Ectodermal cell (in vitro differentiated cells): ENCODE results near the gene F8A3. TPM values are rescaled to one million over a fixed set of nuclear protein-coding genes. Genes with fewer than 3 reads are reported as not detected.
"Not testable (repeated sequence)": the region's sequence is repeated elsewhere in the genome, so short reads cannot be mapped to it uniquely, and the experiment has no call there.

Experiments used
- H3K27ac ChIP-seq: 2 replicates; pipeline ENCODE4 v1.7.0; 2013; ENCODE audit warnings: mild to moderate bottlenecking, low read depth, low read length; ENCODE audit not compliant: insufficient read depth, poor library complexity, severe bottlenecking
- H3K27me3 ChIP-seq: 2 replicates; pipeline ENCODE4 v1.7.0; 2013; ENCODE audit warnings: mild to moderate bottlenecking, low read length; ENCODE audit not compliant: insufficient read depth, control insufficient read depth, poor library complexity, severe bottlenecking
- H3K36me3 ChIP-seq: one replicate; pipeline ENCODE4 v1.7.0; 2013; ENCODE audit warnings: low read length; ENCODE audit not compliant: control insufficient read depth, insufficient read depth
- H3K4me1 ChIP-seq: one replicate; pipeline ENCODE4 v1.7.0; 2013; ENCODE audit warnings: low read length; ENCODE audit not compliant: control insufficient read depth, insufficient read depth
- H3K4me3 ChIP-seq: 2 replicates; pipeline ENCODE4 v1.7.0; 2013; ENCODE audit warnings: low read depth, low read length, control low read depth; ENCODE audit not compliant: insufficient read depth
- H3K9me3 ChIP-seq: 2 replicates; pipeline ENCODE4 v1.7.0; 2013; ENCODE audit warnings: mild to moderate bottlenecking, low read length, moderate library complexity; ENCODE audit not compliant: control insufficient read depth
- WGBS, 2 experiments: methylation state at CpG; one replicate each; pipeline ENCODE4 v1.1.7; 2013; ENCODE audit warnings: missing lambda C conversion rate in 2 of 2; 5-methylcytosine and 5-hydroxymethylcytosine counted together
- polyA plus RNA-seq, 4 experiments: library from polyadenylated mRNA; stranded (reverse); fragments of 50-300 nt; gene quantifications; one replicate each; pipeline ENCODE4 v1.2.3, GENCODE V29; 2013

F8A3 gene
- polyA plus RNA-seq (2013, experiment 1 of 4), result not detected
- polyA plus RNA-seq (2013, experiment 2 of 4), result not detected
- polyA plus RNA-seq (2013, experiment 3 of 4), result 0.16 TPM
- polyA plus RNA-seq (2013, experiment 4 of 4), result 1.4 TPM

DNA sequence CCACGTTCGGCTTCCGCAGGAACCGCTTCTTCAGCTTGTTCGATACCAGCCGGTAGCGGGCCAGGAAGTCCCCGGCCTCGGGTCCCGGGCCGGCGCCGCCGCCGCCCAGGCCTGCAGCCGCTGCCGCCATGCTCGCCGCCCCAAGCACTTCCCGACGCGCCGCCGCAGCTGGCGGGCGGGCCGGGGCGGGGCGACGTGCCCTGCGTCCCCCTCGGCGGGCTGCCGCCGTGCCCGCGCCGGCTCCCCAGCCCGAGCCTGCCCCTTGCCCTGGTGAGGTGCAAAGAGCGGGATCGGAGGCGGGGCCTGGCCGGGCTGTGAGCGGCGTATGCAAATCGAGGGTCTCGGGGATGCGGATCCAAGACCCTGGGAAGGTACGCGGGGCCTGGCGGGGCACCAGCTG lies at the start of gene F8A3:
Gene F8A3 (minus strand): TSS at position 150 of the 400 bp plus-strand sequence. CDS start 20 bp downstream, at position 130.
- H3K9me3 ChIP-seq, H3K4me1 ChIP-seq, H3K27me3 ChIP-seq, H3K4me3 ChIP-seq, H3K27ac ChIP-seq, H3K36me3 ChIP-seq: not testable (repeated sequence)
- WGBS, 2 experiments, result no CpG with 5 or more reads among the region's 51 CpGs

- H3K9me3 ChIP-seq, result no peaks in the 10 kb centered on the region
Measured at GRCh38 chrX:155505296-155505695, 46.9 kb upstream of the F8A3 start.

DNA sequence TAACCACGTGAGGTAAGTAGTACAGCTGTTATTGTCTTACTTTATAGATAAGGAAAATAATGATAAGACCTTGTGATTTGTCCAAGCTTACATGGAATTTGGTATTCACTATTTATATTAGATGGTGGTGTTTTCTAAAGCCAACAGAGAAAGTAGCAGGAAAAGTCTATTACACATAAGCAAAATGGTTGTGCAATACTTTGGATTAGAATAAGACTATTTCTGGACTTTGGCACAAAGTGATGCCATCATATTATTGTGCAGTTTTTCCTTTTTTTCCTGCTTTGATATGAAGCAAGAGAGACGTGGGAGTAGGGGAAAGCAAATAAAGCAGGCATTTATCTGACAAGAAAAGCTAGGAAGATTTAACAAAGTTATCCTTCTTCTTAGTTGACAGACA lies 36.7 kb upstream of the F8A3 start:
- H3K27ac ChIP-seq, H3K36me3 ChIP-seq, H3K27me3 ChIP-seq, H3K9me3 ChIP-seq, H3K4me3 ChIP-seq, H3K4me1 ChIP-seq: not testable (repeated sequence)
- WGBS, 2 experiments, result no CpG with 5 or more reads among the region's 2 CpGs

More at GRCh38 chrX:155505296-155505695, 46.9 kb upstream of the F8A3 start:
- Histone ChIP-seq H3K36me3 (no peaks in the 10 kb centered on the region), H3K4me1 (no peaks in the 10 kb centered on the region), H3K27me3 (no peaks in the 10 kb centered on the region), H3K4me3 (no peak overlapping the region), H3K27ac (no peak overlapping the region)

DNA sequence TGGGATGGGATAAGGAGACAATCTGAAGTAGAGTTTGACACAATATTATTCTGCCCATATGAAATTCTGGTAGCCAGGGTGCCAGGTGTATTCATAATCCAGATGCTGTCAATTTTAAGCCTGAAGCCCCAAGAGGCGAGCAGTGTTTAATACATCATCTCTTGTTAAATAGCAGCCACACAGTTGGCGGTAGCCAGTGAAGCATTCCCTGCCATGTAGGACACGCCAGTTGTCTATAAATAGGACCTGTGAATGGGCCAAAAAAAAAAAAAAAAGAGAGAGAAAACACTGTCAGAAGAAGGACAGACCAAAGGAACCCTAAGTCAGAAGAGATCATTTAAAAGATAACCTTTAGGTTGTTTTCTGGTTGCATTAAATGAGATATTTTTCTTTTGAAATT lies 33.0 kb upstream of the F8A3 start:
- not testable (repeated sequence) for H3K4me3 ChIP-seq, H3K27ac ChIP-seq, H3K36me3 ChIP-seq, H3K9me3 ChIP-seq, H3K27me3 ChIP-seq, H3K4me1 ChIP-seq
- WGBS, 2 experiments, result no CpG with 5 or more reads among the region's 3 CpGs

- H3K4me3 ChIP-seq, H3K27ac ChIP-seq, H3K4me1 ChIP-seq, H3K36me3 ChIP-seq, H3K9me3 ChIP-seq, H3K27me3 ChIP-seq: not testable (repeated sequence)
- no CpG with 5 or more reads among the region's 7 CpGs for WGBS, 2 experiments
Measured at GRCh38 chrX:155477136-155477535, 18.7 kb upstream of the F8A3 start.

DNA sequence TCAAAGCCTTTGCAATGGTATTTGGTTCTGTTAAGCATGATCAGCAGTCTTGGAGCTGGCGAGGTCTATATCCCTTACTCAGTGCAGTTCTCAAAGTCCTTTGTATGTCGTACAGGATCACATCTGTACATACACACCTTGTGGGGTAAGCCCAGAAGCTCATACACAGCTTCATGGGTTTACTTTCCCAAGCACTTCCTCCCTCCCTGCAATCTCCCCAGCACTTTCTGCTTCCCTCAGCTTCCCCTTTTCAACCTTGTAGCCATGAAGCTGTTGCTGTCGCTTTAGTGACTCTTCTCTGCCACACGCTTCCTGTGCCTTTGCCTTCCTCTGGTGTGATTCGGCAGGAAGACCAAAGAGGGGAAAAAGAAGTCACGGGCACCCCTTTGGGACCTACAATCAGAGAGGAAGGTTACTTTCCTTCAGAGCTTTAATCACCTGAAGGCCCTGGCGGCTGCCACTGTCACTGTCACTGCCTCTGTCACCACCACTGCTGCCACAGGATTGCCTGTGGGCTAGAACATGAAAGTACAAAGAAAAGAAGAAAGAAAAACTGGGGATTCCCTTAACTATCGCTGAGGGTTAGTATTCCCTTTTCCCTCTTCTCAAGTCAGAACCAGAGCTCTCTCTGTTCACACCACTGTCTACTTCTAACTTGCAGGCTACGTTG lies 8.0 kb upstream of the F8A3 start:
- not testable (repeated sequence) for H3K4me3 ChIP-seq, H3K27me3 ChIP-seq, H3K36me3 ChIP-seq, H3K9me3 ChIP-seq, H3K27ac ChIP-seq, H3K4me1 ChIP-seq
- WGBS, 2 experiments, result no CpG with 5 or more reads among the region's 9 CpGs

DNA sequence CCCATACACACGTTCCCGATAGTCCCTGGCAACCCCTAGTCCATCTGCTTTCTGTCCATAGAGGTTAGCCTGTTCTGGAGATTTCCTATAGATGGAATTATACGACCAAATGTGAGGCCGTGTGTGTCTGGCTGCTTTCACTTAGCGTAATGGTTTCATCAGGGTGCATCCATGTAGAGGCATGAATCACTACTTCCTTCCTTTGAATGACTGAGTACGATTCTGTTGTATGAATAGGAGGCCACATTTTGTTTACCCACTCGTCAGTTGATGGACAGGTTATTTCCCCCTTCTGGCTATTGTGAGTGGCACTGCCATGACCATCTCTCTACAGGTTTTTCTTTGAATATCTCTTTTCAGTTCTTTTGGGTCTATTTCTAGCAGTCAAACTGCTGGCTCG lies 2.1 kb upstream of the F8A3 start:
- not testable (repeated sequence) for H3K27ac ChIP-seq, H3K4me3 ChIP-seq, H3K27me3 ChIP-seq, H3K36me3 ChIP-seq, H3K4me1 ChIP-seq, H3K9me3 ChIP-seq
- no CpG with 5 or more reads among the region's 8 CpGs for WGBS, 2 experiments

DNA sequence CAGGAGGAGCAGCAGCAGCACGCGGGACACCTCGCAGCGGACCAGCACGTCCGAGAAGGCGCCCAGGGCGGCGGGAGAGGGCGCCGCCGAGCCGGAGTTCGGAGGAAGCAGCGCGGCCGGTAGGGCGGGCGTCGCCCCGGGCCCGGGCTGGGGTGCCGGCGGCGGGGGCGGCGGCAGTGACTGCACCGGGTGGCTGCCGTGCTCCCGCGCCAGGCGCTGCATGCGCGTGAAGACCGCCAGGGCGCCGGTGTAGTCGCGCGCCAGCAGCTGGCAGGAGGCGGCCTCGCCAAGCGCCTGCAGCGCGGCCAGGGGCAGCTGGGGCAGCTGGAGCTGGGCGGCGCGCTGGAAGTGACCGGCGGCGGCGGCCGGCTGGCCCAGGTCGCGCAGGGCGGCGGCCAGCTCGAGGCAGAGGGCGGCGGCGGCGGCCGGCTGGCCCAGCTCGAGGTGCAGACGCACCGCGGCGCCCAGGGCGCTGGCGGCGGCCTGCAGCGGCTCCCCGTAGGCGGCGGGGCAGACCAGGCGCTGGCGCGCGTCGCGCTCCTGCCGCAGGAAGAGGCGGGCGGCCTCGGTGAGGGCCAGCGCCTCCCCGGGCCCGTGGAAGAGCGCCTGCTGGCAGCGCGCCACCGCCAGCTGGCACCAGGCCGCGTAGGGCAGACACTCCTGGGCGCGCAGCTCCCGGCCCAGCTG lies 516 bp downstream of the F8A3 start:
- not testable (repeated sequence) for H3K27me3 ChIP-seq, H3K4me1 ChIP-seq, H3K9me3 ChIP-seq, H3K4me3 ChIP-seq, H3K27ac ChIP-seq, H3K36me3 ChIP-seq
- no CpG with 5 or more reads among the region's 97 CpGs for WGBS, 2 experiments

DNA sequence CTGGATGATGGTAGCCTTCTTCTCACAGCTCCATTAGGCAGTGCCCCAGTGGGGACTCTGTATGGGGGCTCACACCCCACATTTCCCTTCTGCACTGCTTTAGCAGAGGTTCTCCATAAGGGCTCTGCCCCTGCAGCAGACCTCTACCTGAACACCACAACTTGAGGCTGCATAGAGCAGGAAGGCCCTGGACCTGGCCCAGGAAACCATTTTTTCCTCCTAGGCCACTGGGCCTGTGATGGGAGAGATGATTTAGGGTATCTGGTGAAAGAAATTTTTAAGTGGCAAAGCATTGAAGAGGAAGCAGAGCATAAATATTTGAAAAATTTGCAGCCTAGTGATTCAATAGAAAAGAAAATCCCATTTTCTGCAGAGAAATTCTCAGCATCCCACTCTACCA lies 17.3 kb downstream of the F8A3 start:
- Histone ChIP-seq H3K4me3 (no peak overlapping the region), H3K4me1 (no peaks in the 10 kb centered on the region), H3K27me3 (no peaks in the 10 kb centered on the region), H3K9me3 (no peaks in the 10 kb centered on the region), H3K36me3 (no peaks in the 10 kb centered on the region), H3K27ac (no peak overlapping the region)

DNA sequence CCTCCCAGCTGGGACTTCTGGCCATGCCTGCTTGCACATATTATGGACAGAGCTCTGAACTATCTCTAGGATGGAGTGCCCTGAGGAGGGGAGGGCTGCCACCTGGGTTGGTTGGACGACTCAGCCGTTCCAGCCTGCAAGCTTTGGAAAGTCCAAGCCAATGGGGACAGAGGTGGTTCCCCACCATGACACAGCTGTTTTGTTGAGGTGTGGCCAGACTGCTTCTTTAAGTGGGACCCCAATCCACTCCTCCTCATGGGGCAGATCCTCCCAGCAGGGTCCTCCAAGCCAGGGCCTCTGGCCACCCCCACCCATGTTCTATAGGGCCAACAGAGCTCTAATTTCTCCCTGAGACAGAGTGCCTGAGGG lies 22.7 kb downstream of the F8A3 start:
- H3K27me3 ChIP-seq, result no peaks in the 10 kb centered on the region
- H3K4me3 ChIP-seq, result no peak overlapping the region
- no peaks in the 10 kb centered on the region for H3K9me3 ChIP-seq
- WGBS, 2 experiments, result 97 to 100% methylated on average over 2 of the region's 2 CpGs
- H3K27ac ChIP-seq, result no peak overlapping the region
- no peaks in the 10 kb centered on the region for H3K36me3 ChIP-seq
- no peaks in the 10 kb centered on the region for H3K4me1 ChIP-seq
